HepG2 (cell line): ENCODE measurements around the gene METAP1D. TPM values are rescaled to one million over a fixed set of nuclear protein-coding genes. Genes with fewer than 3 reads are reported as not detected.
A peak's percentile ranks its signal among the peaks of the same experiment; 100 is the strongest.

Experiments used
- ARID2 ChIP-seq: sonication (generic); formaldehyde crosslinking; IDR thresholded peaks from 2 replicates; pipeline ENCODE4 v1.8.1; 2022; ENCODE audit warnings: mild to moderate bottlenecking, missing genetic modification reagents, borderline replicate concordance
- ELF1 ChIP-seq: sonication (generic); formaldehyde crosslinking; IDR thresholded peaks from 2 replicates; pipeline ENCODE4 v1.4.0; 2020; ENCODE audit warnings: missing genetic modification reagents
- KLF9 ChIP-seq: IDR thresholded peaks from 2 replicates; pipeline ENCODE4 v1.6.1; 2016; ENCODE audit warnings: low read depth
- MBNL3 ChIP-seq: fragments of 250-450 bp; sonication (Bioruptor Pico); conservative IDR thresholded peaks from 2 replicates; pipeline ENCODE4 v1.8.0; 2022; ENCODE audit warnings: mild to moderate bottlenecking, inconsistent platforms
- MTF2 ChIP-seq: sonication (generic); formaldehyde crosslinking; IDR thresholded peaks from 2 replicates; pipeline ENCODE4 v1.5.0; 2020; ENCODE audit warnings: missing genetic modification reagents, borderline replicate concordance
- SIX1 ChIP-seq: sonication (generic); formaldehyde crosslinking; IDR thresholded peaks from 2 replicates; pipeline ENCODE4 v1.4.0; 2020; ENCODE audit warnings: missing genetic modification reagents, borderline replicate concordance
- SMARCC2 ChIP-seq: fragments of 450-650 bp; IDR thresholded peaks from 2 replicates; pipeline ENCODE4 v1.6.1; 2017; ENCODE audit warnings: antibody characterized with exemption, mild to moderate bottlenecking
- SRF ChIP-seq: IDR thresholded peaks from 2 replicates; pipeline ENCODE4 v1.6.1; 2011; ENCODE audit warnings: mild to moderate bottlenecking, low read depth, low read length, moderate library complexity
- ZBTB4 ChIP-seq: sonication (generic); formaldehyde crosslinking; IDR thresholded peaks from 2 replicates; pipeline ENCODE4 v1.4.0; 2020; ENCODE audit warnings: missing genetic modification reagents, mild to moderate bottlenecking, borderline replicate concordance
- ZNF224 ChIP-seq: sonication (generic); formaldehyde crosslinking; IDR thresholded peaks from 2 replicates; pipeline ENCODE4 v1.5.0; 2020; ENCODE audit warnings: mild to moderate bottlenecking, missing genetic modification reagents
- ZNF275 ChIP-seq: sonication (generic); formaldehyde crosslinking; IDR thresholded peaks from 2 replicates; pipeline ENCODE4 v1.8.0; 2022; ENCODE audit warnings: missing genetic modification reagents, mild to moderate bottlenecking, inconsistent platforms, borderline replicate concordance
- ZNF282 ChIP-seq: fragments of 450-650 bp; IDR thresholded peaks from 2 replicates; pipeline ENCODE4 v1.6.1; 2018; ENCODE audit not compliant: partially characterized antibody
- ZNF557 ChIP-seq: sonication (generic); formaldehyde crosslinking; IDR thresholded peaks from 2 replicates; pipeline ENCODE4 v1.4.0; 2020; ENCODE audit warnings: missing genetic modification reagents
- ZNF569 ChIP-seq: sonication (generic); formaldehyde crosslinking; IDR thresholded peaks from 2 replicates; pipeline ENCODE4 v1.5.0; 2020; ENCODE audit warnings: mild to moderate bottlenecking, missing genetic modification reagents, moderate library complexity, borderline replicate concordance
- ZNF780A ChIP-seq: sonication (generic); formaldehyde crosslinking; IDR thresholded peaks from 2 replicates; pipeline ENCODE4 v1.8.0; 2022; ENCODE audit warnings: mild to moderate bottlenecking, missing genetic modification reagents, moderate library complexity
- polyA plus RNA-seq, 8 experiments: library from polyadenylated mRNA; depleted of rRNA in 3 of 8; stranded (reverse) in 7 of 8; unstranded in 1 of 8; fragments of >200 nt; fragmentation: Illumina TruSeq in 4 of 8; extraction: Trizol in 4 of 8; gene quantifications; 2 replicates each; pipeline versions ENCODE4 v1.2.1 to v1.2.3, GENCODE V29; 2011 to 2016; ENCODE audit warnings: low read depth in 4 of 8, missing spikeins in 1 of 8, mixed read lengths in 1 of 8; ENCODE audit not compliant: insufficient read depth in 1 of 8
- total RNA-seq, 5 experiments: library from RNA; depleted of rRNA; stranded (reverse); fragments of >200 nt; fragmentation: Illumina TruSeq; extraction: Trizol; gene quantifications; 2 replicates each; pipeline ENCODE4 v1.2.3, GENCODE V29; 2016; ENCODE audit warnings: low read depth in 1 of 5
- TF ChIP-seq, protein P1 (sequence below): sonication (generic); formaldehyde crosslinking; IDR thresholded peaks from 2 replicates; pipeline ENCODE4 v1.8.1; 2023; ENCODE audit warnings: mild to moderate bottlenecking, moderate library complexity, missing genetic modification reagents
- TF ChIP-seq, protein P2 (sequence below): sonication (generic); formaldehyde crosslinking; IDR thresholded peaks from 2 replicates; pipeline ENCODE4 v1.4.0; 2020; ENCODE audit warnings: mild to moderate bottlenecking, missing genetic modification reagents
- TF ChIP-seq, protein P3 (sequence below): sonication (generic); formaldehyde crosslinking; IDR thresholded peaks from 2 replicates; pipeline ENCODE4 v1.5.1; 2020; ENCODE audit warnings: missing genetic modification reagents, mild to moderate bottlenecking, borderline replicate concordance
- TF ChIP-seq, protein P4 (sequence below): sonication (generic); formaldehyde crosslinking; IDR thresholded peaks from 2 replicates; pipeline ENCODE4 v1.4.0; 2020; ENCODE audit warnings: missing genetic modification reagents, borderline replicate concordance

The METAP1D gene
- total and polyA plus RNA-seq, 2 of the 13 experiments (the other 11 are each of a cell fraction or from before 2014, with no cell fraction given) = 14.7 to 21.6 TPM

GRCh38 chr2:172084645-172085459, 85.1 kb downstream of the METAP1D start (continued):
- TF ChIP-seq, protein P1, sequence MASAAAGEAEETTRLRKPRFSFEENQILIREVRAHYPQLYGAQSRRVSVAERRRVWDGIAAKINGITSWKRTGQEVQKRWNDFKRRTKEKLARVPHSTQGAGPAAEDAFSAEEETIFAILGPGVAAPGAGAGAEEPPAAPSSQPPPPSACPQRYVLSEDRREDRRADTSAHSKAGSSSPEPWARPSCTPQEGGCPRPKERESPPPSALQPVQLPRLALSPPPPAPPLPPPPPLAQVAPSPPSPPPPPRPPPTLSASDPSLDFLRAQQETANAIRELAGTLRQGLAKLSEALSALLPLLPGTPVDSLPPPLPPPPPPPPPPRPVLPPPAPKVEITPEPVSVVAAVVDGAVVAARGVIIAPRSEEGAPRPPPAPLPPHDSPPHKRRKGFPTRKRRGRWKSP = peak; percentile 94
- 0 out of 2 replicates have a peak, but pooled peaks have one; percentile 18 for TF ChIP-seq ZNF557 (CRISPR knock-in tag)
- 0 out of 2 replicates have a peak, but pooled peaks have one; percentile 80 for TF ChIP-seq ZNF275 (CRISPR knock-in tag)
- no peak for TF ChIP-seq ARID2 (CRISPR knock-in tag)
- TF ChIP-seq SRF = no peak
- no peak for TF ChIP-seq ZNF224
- TF ChIP-seq, protein P2, sequence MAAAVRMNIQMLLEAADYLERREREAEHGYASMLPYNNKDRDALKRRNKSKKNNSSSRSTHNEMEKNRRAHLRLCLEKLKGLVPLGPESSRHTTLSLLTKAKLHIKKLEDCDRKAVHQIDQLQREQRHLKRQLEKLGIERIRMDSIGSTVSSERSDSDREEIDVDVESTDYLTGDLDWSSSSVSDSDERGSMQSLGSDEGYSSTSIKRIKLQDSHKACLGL (CRISPR knock-in tag) = 0 out of 2 replicates have a peak, but pooled peaks have one; percentile 73
- peak; percentile 69; the same call in 1 of the 2 replicates for TF ChIP-seq ZNF780A (CRISPR knock-in tag)
- TF ChIP-seq, protein P3, sequence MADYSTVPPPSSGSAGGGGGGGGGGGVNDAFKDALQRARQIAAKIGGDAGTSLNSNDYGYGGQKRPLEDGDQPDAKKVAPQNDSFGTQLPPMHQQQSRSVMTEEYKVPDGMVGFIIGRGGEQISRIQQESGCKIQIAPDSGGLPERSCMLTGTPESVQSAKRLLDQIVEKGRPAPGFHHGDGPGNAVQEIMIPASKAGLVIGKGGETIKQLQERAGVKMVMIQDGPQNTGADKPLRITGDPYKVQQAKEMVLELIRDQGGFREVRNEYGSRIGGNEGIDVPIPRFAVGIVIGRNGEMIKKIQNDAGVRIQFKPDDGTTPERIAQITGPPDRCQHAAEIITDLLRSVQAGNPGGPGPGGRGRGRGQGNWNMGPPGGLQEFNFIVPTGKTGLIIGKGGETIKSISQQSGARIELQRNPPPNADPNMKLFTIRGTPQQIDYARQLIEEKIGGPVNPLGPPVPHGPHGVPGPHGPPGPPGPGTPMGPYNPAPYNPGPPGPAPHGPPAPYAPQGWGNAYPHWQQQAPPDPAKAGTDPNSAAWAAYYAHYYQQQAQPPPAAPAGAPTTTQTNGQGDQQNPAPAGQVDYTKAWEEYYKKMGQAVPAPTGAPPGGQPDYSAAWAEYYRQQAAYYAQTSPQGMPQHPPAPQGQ = no peak
- TF ChIP-seq KLF9 = no peak
- no peak for TF ChIP-seq MTF2 (CRISPR knock-in tag)
- no peak for TF ChIP-seq ZNF569 (CRISPR knock-in tag)
- no peak for TF ChIP-seq ZNF282
- no peak for TF ChIP-seq ZBTB4 (CRISPR knock-in tag)
- TF ChIP-seq, protein P4, sequence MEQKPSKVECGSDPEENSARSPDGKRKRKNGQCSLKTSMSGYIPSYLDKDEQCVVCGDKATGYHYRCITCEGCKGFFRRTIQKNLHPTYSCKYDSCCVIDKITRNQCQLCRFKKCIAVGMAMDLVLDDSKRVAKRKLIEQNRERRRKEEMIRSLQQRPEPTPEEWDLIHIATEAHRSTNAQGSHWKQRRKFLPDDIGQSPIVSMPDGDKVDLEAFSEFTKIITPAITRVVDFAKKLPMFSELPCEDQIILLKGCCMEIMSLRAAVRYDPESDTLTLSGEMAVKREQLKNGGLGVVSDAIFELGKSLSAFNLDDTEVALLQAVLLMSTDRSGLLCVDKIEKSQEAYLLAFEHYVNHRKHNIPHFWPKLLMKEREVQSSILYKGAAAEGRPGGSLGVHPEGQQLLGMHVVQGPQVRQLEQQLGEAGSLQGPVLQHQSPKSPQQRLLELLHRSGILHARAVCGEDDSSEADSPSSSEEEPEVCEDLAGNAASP = no peak
- TF ChIP-seq MBNL3 = no peak
- TF ChIP-seq SIX1 = no peak
- no peak for TF ChIP-seq SMARCC2
- no peak for TF ChIP-seq ELF1 (CRISPR knock-in tag)
